A549 (cell line): ENCODE data around the gene FAM219B. TPM values are rescaled to one million over a fixed set of nuclear protein-coding genes. Genes with fewer than 3 reads are reported as not detected.
A peak's percentile ranks its signal among the peaks of the same experiment; 100 is the strongest.

ENCODE experiments used
- ATAC-seq, 2 experiments: fragments of 200-7000 bp in 1 of 2; fragments of >200 bp in 1 of 2; cut with Nextera tagmentation in 1 of 2; cut with Tn5 transposase in 1 of 2; 3 replicates each; pipeline versions ENCODE4 v1.8.0 to v1.9.1; 2018 to 2020; ENCODE audit warnings: mild to moderate bottlenecking in 1 of 2, moderate library complexity in 1 of 2
- CTCF ChIA-PET: fragments of 300-600 bp; sonication (Branson Sonifier 250); formaldehyde crosslinking; extraction: SDS; loops from one replicate; lab custom pipeline; 2021; ENCODE audit warnings: antibody characterized with exemption, inconsistent platforms; lab: Yijun Ruan, JAX
- POLR2A ChIA-PET: fragments of 350-600 bp; formaldehyde crosslinking; extraction: SDS; loops from one replicate; lab custom pipeline; 2021; ENCODE audit warnings: antibody characterized with exemption, inconsistent platforms; lab: Yijun Ruan, JAX
- DNase-seq, 2 experiments: peaks; one replicate each; pipeline versions ENCODE4 v3.0.0 to v3.0.0-alpha.2; 2011 to 2016; ENCODE audit warnings: low read depth in 1 of 2, low spot score in 1 of 2
- FAIRE-seq: peaks from 2 replicates; lab custom pipeline; 2011; peaks lifted over from hg19 to GRCh38; lab: Jason Lieb, UNC
- H3K27ac ChIP-seq, 2 experiments: fragments of >200 bp; sonication (Bioruptor Twin); formaldehyde crosslinking; 3 replicates each; pipeline ENCODE4 v1.5.1; 2016 to 2017
- H3K4me1 ChIP-seq: fragments of >200 bp; sonication (Bioruptor Twin); formaldehyde crosslinking; 3 replicates; pipeline ENCODE4 v1.6.1; 2016
- H3K4me2 ChIP-seq: fragments of >200 bp; sonication (Bioruptor Twin); formaldehyde crosslinking; 3 replicates; pipeline ENCODE4 v1.6.1; 2016
- H3K4me3 ChIP-seq: fragments of >200 bp; sonication (Bioruptor Twin); formaldehyde crosslinking; 3 replicates; pipeline ENCODE4 v1.5.1; 2016
- H3K9me3 ChIP-seq: fragments of >200 bp; sonication (Bioruptor Twin); formaldehyde crosslinking; 3 replicates; pipeline ENCODE4 v1.6.1; 2016
- BHLHE40 ChIP-seq: IDR thresholded peaks from 2 replicates; pipeline ENCODE4 v1.6.1; 2012; ENCODE audit warnings: low read depth, low read length, inconsistent platforms
- CHD2 ChIP-seq: fragments of 150-350 bp; IDR thresholded peaks from 2 replicates; pipeline ENCODE4 v1.6.1; 2014; ENCODE audit warnings: low read length; ENCODE audit not compliant: partially characterized antibody
- EHMT2 ChIP-seq: fragments of 200-600 bp; sonication (generic); IDR thresholded peaks from 2 replicates; pipeline ENCODE4 v1.6.1; 2016; ENCODE audit warnings: antibody characterized with exemption, low read depth, mild to moderate bottlenecking, moderate library complexity
- FOSB ChIP-seq: fragments of 250-450 bp; sonication (Bioruptor Pico); IDR thresholded peaks from 2 replicates; pipeline ENCODE4 v1.5.0; 2020; ENCODE audit warnings: mild to moderate bottlenecking, moderate library complexity
- FOXS1 ChIP-seq: fragments of 250-450 bp; sonication (Bioruptor Pico); IDR thresholded peaks from 2 replicates; pipeline ENCODE4 v1.5.0; 2020; ENCODE audit warnings: mild to moderate bottlenecking, moderate library complexity
- NFE2L2 ChIP-seq: fragments of 150-350 bp; conservative IDR thresholded peaks from 2 replicates; pipeline ENCODE4 v1.6.1; 2014; ENCODE audit warnings: low read length
- POLR2A ChIP-seq: IDR thresholded peaks from 2 replicates; pipeline ENCODE4 v1.6.1; 2012; ENCODE audit warnings: mild to moderate bottlenecking, low read length
- POLR2AphosphoS2 ChIP-seq: conservative IDR thresholded peaks from 2 replicates; pipeline ENCODE4 v1.6.1; 2012; ENCODE audit warnings: low read length, improper control_type of control experiment, inconsistent platforms
- RAD21 ChIP-seq, 2 experiments: fragments of >200 bp in 1 of 2; sonication (Bioruptor Twin) in 1 of 2; formaldehyde crosslinking in 1 of 2; IDR thresholded peaks in 1 of 2; conservative IDR thresholded peaks in 1 of 2; 2 replicates in 1 of 2; 3 replicates in 1 of 2; pipeline ENCODE4 v1.6.1; 2012 to 2018; ENCODE audit warnings: inconsistent platforms in 1 of 2
- RARB ChIP-seq: fragments of 250-450 bp; sonication (Bioruptor Pico); IDR thresholded peaks from 2 replicates; pipeline ENCODE4 v1.8.0; 2021; ENCODE audit warnings: mild to moderate bottlenecking, moderate library complexity
- RNF2 ChIP-seq: fragments of 200-600 bp; sonication (generic); IDR thresholded peaks from 2 replicates; pipeline ENCODE4 v1.6.1; 2016; ENCODE audit warnings: low read depth, mild to moderate bottlenecking, antibody characterized with exemption, moderate library complexity, borderline replicate concordance
- SMC3 ChIP-seq: fragments of >200 bp; sonication (Bioruptor Twin); formaldehyde crosslinking; IDR thresholded peaks from 3 replicates; pipeline ENCODE4 v1.6.1; 2018; ENCODE audit warnings: inconsistent platforms
- ZC3H11A ChIP-seq: fragments of 450-650 bp; IDR thresholded peaks from 2 replicates; pipeline ENCODE4 v1.6.1; 2014; ENCODE audit warnings: antibody characterized with exemption, mild to moderate bottlenecking
- ZNF302 ChIP-seq: fragments of 250-450 bp; sonication (Bioruptor Pico); IDR thresholded peaks from 2 replicates; pipeline ENCODE4 v1.9.0; 2021; ENCODE audit warnings: inconsistent platforms, mild to moderate bottlenecking, moderate library complexity
- ZSCAN20 ChIP-seq: fragments of 250-450 bp; sonication (Bioruptor Pico); IDR thresholded peaks from 2 replicates; pipeline ENCODE4 v1.8.0; 2022; ENCODE audit warnings: mild to moderate bottlenecking, moderate library complexity
- WGBS: methylation state at CpG from one replicate; pipeline ENCODE4 v1.1.6; 2017; ENCODE audit errors: missing lambda C conversion rate; 5-methylcytosine and 5-hydroxymethylcytosine counted together
- polyA plus RNA-seq, 4 experiments: library from polyadenylated mRNA; depleted of rRNA in 3 of 4; stranded (reverse); fragments of >200 nt; fragmentation: RNase III in 1 of 4; extraction: RNeasy Plus Mini Kit Qiagen cat#74134 plus additional on column Dnase treatment in 1 of 4; gene quantifications; 2 replicates in 3 of 4; 3 replicates in 1 of 4; pipeline ENCODE4 v1.2.3, GENCODE V29; 2011 to 2017
- TF ChIP-seq, protein P1 (sequence below): fragments of >200 bp; sonication (Bioruptor Twin); formaldehyde crosslinking; IDR thresholded peaks from 3 replicates; pipeline ENCODE4 v1.5.1; 2016
- TF ChIP-seq, protein P2 (sequence below): fragments of 250-450 bp; sonication (Bioruptor Pico); IDR thresholded peaks from 2 replicates; pipeline ENCODE4 v1.5.0; 2021; ENCODE audit warnings: mild to moderate bottlenecking, moderate library complexity, borderline replicate concordance
- TF ChIP-seq, protein P3 (sequence below): fragments of 150-350 bp; IDR thresholded peaks from 2 replicates; pipeline ENCODE4 v1.6.1; 2014; ENCODE audit warnings: low read depth, mild to moderate bottlenecking, low read length
- TF ChIP-seq, protein P4 (sequence below): IDR thresholded peaks from 2 replicates; pipeline ENCODE4 v1.6.1; 2012

Gene FAM219B
- polyA plus RNA-seq, 2 of the 4 experiments (the other 2 are of a cell fraction): 36.9 to 46.2 TPM

DNA sequence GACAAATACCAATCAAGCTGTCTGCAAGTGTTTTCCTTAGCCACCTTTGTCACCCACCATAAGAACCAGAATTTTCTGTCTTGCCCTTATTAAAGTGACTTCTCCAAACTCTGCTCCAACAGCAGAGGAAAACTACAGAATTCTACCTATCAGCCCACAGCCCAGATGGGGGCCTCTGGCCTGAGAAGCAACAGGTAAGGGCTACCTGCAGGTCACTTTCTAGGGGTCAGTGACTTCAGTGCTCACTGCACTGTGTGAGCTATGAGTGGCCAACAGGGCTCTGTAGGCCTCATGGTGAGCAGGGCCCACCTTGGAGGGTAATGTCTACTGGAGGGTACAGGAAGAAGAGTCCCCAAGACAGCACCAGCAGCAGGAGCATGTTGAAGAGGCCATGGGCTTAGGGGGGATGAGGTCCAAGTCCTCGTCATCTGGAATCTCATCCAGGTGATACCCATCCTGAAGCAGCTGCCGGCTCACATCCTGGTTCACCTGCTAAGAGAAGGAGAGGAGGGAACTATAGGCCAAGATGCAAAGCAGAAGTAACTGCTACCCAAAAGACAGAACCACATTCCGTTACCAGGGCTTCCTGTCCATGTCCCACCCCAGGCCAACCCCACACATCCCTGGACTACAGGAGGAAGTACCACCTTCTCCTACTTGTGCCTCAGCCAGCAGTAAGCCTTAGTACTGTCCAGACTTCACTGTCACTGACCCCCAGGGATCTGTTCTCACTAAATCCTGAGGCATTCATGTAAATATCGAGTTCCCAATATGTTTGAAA, 4.2 kb downstream of the FAM219B start:
- H3K9me3 ChIP-seq: no peaks in the 10 kb centered on the region
- CTCF ChIA-PET: interaction anchor here (0.8 to 7.7 kb wide), 39 partner anchors 8 to 478 kb away, joined by 3 to 92 read pairs (median 6); partner anchors contain the start of genes COX5A, CSK, MPI and RPP25
- TF ChIP-seq ZNF302 (CRISPR knock-in tag): no peak
- TF ChIP-seq, all 56 proteins: peak for 0
- Histone ChIP-seq H3K4me2 (no peak overlapping the region), H3K4me3 (no peak overlapping the region), H3K27ac (no peak overlapping the region), H3K4me1 (peaks cover 15% of the 10 kb centered on the region)
- no peak for FAIRE-seq
- WGBS: 93% methylated on average over 4 of the region's 4 CpGs
- POLR2A ChIA-PET: interaction anchor here (1.1 to 3.7 kb wide), 4 partner anchors 13 to 35 kb away, joined by 5 to 15 read pairs (median 6); partner anchors contain the start of genes COX5A, MPI and SCAMP2
- ATAC-seq: no peak
- no peak for DNase-seq

DNA sequence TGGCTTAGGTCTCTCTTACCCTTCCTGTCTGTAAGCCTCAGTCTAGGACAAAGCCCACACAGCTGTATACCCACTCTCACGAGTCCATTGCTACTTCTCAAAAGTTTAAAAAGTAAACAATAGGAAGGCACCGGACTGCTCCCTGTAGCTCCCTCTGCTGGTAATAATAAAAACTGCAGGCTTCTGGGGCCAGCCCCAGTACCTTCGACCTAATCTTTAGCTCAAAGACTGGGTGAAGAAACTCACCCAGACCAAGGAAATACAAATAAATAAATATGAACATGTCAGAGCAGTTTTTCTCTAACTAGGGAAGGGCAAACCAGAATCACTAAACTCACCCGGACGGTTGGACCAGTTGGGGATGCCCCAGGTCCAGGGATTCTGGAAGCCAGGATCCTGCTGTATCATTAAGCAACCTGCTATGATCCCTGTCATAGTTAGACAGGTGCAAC, 5.0 kb downstream of the FAM219B start:
- Histone ChIP-seq H3K4me2 (no peak overlapping the region), H3K9me3 (no peaks in the 10 kb centered on the region), H3K4me1 (peaks cover 10% of the 10 kb centered on the region), H3K27ac (peak overlapping the region in 1 of 2 experiments; percentile 41; a peak in 3 of 6 replicates), H3K4me3 (no peak overlapping the region)
- TF ChIP-seq ZC3H11A: no peak
- no peak for TF ChIP-seq NFE2L2
- peak; percentile 75 for TF ChIP-seq SMC3
- TF ChIP-seq FOXS1: no peak
- TF ChIP-seq ZSCAN20 (CRISPR knock-in tag): no peak
- no peak for TF ChIP-seq EHMT2
- TF ChIP-seq RAD21 (conservative IDR thresholded peaks at IDR 0.05 in 1 of 2, IDR thresholded peaks at IDR 0.05 in 1 of 2): peak; percentile 61 to 72
- TF ChIP-seq FOSB (CRISPR knock-in tag): 0 out of 2 replicates have a peak, but pooled peaks have one; percentile 29
- TF ChIP-seq, protein P1, sequence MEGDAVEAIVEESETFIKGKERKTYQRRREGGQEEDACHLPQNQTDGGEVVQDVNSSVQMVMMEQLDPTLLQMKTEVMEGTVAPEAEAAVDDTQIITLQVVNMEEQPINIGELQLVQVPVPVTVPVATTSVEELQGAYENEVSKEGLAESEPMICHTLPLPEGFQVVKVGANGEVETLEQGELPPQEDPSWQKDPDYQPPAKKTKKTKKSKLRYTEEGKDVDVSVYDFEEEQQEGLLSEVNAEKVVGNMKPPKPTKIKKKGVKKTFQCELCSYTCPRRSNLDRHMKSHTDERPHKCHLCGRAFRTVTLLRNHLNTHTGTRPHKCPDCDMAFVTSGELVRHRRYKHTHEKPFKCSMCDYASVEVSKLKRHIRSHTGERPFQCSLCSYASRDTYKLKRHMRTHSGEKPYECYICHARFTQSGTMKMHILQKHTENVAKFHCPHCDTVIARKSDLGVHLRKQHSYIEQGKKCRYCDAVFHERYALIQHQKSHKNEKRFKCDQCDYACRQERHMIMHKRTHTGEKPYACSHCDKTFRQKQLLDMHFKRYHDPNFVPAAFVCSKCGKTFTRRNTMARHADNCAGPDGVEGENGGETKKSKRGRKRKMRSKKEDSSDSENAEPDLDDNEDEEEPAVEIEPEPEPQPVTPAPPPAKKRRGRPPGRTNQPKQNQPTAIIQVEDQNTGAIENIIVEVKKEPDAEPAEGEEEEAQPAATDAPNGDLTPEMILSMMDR: peak; percentile 97
- no peak for FAIRE-seq
- ChIA-PET CTCF (interaction anchor here (0.7 to 7.7 kb wide), 43 partner anchors 9 to 477 kb away, joined by 3 to 92 read pairs (median 6); partner anchors contain the start of genes COX5A, CSK, MPI and RPP25), POLR2A (interaction anchor here (0.7 to 3.7 kb wide), 5 partner anchors 12 to 55 kb away, joined by 3 to 15 read pairs (median 5); partner anchors contain the start of genes COX5A, MPI, RPP25 and SCAMP2)
- WGBS: 4% methylated on average over 5 of the region's 5 CpGs
- ATAC-seq: peak; percentile 35 to 63; a peak in 5 of 6 replicates
- peak; percentile 55 to 91 for DNase-seq

DNA sequence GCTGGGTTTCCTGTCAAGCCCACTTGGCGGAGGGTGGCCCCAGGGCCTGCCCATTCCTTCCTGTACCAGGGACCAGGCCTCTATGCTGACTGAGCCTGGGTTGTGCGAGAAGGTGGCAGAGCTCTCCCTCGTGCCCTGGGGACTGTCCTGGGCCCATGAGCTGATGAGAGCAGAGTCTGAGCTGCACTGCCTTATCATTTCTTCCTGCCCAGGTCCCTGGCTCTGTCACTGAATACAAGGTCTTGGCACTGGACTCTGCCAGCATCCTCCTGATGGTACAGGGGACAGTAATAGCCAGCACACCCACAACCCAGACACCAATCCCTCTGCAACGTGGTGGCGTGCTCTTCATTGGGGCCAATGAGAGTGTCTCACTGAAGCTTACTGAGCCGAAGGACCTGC, 9.3 kb downstream of the FAM219B start:
- ATAC-seq: peak; percentile 6 to 9; a peak in 3 of 6 replicates
- H3K4me2 ChIP-seq: no peak overlapping the region
- ChIA-PET POLR2A (interaction anchor here (0.6 to 3.7 kb wide), 2 partner anchors 9 to 16 kb away, joined by 7 to 31 read pairs; partner anchors contain the start of gene FAM219B), CTCF (interaction anchor here (0.6 to 7.7 kb wide), 10 partner anchors 7 to 128 kb away, joined by 3 to 92 read pairs (median 4); partner anchors contain the start of genes FAM219B, MPI and SCAMP2)
- 92% methylated on average over 6 of the region's 6 CpGs for WGBS
- H3K4me1 ChIP-seq: 0 out of 3 replicates have a peak, but pooled peaks cover 2% of the 10 kb centered on the region
- no peak overlapping the region for H3K4me3 ChIP-seq
- H3K9me3 ChIP-seq: no peaks in the 10 kb centered on the region
- FAIRE-seq: no peak
- no peak overlapping the region for H3K27ac ChIP-seq
- no peak for DNase-seq
- TF ChIP-seq CHD2 (no peak), RARB (CRISPR knock-in tag) (no peak), RAD21 (conservative IDR thresholded peaks at IDR 0.05 in 1 of 2, IDR thresholded peaks at IDR 0.05 in 1 of 2) (no peak), POLR2AphosphoS2 (0 out of 2 replicates have a peak, but pooled peaks have one; percentile 42), BHLHE40 (no peak), POLR2A (no peak), RNF2 (no peak)
- TF ChIP-seq, protein P2, sequence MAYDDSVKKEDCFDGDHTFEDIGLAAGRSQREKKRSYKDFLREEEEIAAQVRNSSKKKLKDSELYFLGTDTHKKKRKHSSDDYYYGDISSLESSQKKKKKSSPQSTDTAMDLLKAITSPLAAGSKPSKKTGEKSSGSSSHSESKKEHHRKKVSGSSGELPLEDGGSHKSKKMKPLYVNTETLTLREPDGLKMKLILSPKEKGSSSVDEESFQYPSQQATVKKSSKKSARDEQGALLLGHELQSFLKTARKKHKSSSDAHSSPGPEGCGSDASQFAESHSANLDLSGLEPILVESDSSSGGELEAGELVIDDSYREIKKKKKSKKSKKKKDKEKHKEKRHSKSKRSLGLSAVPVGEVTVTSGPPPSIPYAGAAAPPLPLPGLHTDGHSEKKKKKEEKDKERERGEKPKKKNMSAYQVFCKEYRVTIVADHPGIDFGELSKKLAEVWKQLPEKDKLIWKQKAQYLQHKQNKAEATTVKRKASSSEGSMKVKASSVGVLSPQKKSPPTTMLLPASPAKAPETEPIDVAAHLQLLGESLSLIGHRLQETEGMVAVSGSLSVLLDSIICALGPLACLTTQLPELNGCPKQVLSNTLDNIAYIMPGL (CRISPR knock-in tag): no peak
- TF ChIP-seq, protein P3, sequence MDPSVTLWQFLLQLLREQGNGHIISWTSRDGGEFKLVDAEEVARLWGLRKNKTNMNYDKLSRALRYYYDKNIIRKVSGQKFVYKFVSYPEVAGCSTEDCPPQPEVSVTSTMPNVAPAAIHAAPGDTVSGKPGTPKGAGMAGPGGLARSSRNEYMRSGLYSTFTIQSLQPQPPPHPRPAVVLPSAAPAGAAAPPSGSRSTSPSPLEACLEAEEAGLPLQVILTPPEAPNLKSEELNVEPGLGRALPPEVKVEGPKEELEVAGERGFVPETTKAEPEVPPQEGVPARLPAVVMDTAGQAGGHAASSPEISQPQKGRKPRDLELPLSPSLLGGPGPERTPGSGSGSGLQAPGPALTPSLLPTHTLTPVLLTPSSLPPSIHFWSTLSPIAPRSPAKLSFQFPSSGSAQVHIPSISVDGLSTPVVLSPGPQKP: no peak
- TF ChIP-seq, protein P4, sequence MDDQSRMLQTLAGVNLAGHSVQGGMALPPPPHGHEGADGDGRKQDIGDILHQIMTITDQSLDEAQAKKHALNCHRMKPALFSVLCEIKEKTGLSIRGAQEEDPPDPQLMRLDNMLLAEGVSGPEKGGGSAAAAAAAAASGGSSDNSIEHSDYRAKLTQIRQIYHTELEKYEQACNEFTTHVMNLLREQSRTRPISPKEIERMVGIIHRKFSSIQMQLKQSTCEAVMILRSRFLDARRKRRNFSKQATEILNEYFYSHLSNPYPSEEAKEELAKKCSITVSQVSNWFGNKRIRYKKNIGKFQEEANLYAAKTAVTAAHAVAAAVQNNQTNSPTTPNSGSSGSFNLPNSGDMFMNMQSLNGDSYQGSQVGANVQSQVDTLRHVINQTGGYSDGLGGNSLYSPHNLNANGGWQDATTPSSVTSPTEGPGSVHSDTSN: 0 out of 2 replicates have a peak, but pooled peaks have one; percentile 1
